Pancreas (tissue), 10 donors: ENCODE results near the gene FN1. TPM values are rescaled to one million over a fixed set of nuclear protein-coding genes. Genes with fewer than 3 reads are reported as not detected.

Source experiments
- ATAC-seq, 4 donors: fragments of 200-7000 bp; cut with Tn5 transposase; one replicate each; pipeline versions ENCODE4 v1.8.0 to v1.9.1; 2020; ENCODE audit warnings: mild to moderate bottlenecking in 4 of 4, moderate library complexity in 4 of 4
- DNase-seq, 6 donors: peaks; one replicate each; pipeline ENCODE4 v3.0.0-alpha.2; 2020
- FAIRE-seq: peaks from 2 replicates; lab custom pipeline; 2012; peaks lifted over from hg19 to GRCh38; lab: Jason Lieb, UNC
- H3K27ac ChIP-seq, 4 donors: fragments of 200-600 bp; sonication (generic); 1 replicate in 3 of 4; 2 replicates in 1 of 4; pipeline versions ENCODE4 v1.5.0 to v1.8.0; 2020
- H3K27me3 ChIP-seq, 4 donors: fragments of 200-600 bp; one replicate each; pipeline ENCODE4 v1.8.0; 2021
- H3K36me3 ChIP-seq, 3 donors: fragments of 200-600 bp; sonication (generic) in 1 of 3; one replicate each; pipeline versions ENCODE4 v1.5.0 to v1.8.0; 2020 to 2021
- H3K4me1 ChIP-seq, 3 donors: fragments of 200-600 bp; one replicate each; pipeline ENCODE4 v1.8.0; 2021
- H3K4me3 ChIP-seq, 4 donors: fragments of 200-600 bp; sonication (generic) in 2 of 4; one replicate each; pipeline versions ENCODE4 v1.5.0 to v1.8.0; 2020 to 2021
- H3K9me3 ChIP-seq, 4 donors: fragments of 200-600 bp; one replicate each; pipeline ENCODE4 v1.8.0; 2021
- CTCF ChIP-seq, 4 donors: fragments of 200-600 bp; sonication (generic) in 3 of 4; IDR thresholded peaks; one replicate each; pipeline versions ENCODE4 v1.5.0 to v1.8.0; 2021; ENCODE audit warnings: antibody characterized with exemption in 4 of 4
- WGBS, 2 donors: extraction: QIAGEN DNeasy Blood & Tissue Kit; methylation state at CpG; one replicate each; pipeline ENCODE4 v1.1.7; 2013; 5-methylcytosine and 5-hydroxymethylcytosine counted together
- intact Hi-C, 3 donors: fragments of 100-400 bp; cut with DNase I; formaldehyde crosslinking; loops; one replicate each; pipeline versions ENCODE4 v1.11.1 to v1.14.2; 2022
- polyA plus RNA-seq, 2 donors: library from polyadenylated mRNA; stranded (reverse); fragments of 200-250 nt; gene quantifications; one replicate each; pipeline ENCODE4 v1.2.3, GENCODE V29; 2013
- total RNA-seq, 6 donors: library from RNA; stranded (reverse); fragmentation: NEBNext Ultra II Directional in 4 of 6; extraction: Animal tissue kit (Norgen Biotek cat#: 25700) in 4 of 6; gene quantifications; one replicate each; pipeline versions ENCODE4 v1.2.1 to v1.2.4, GENCODE V29; 2021 to 2023
- donor health status: healthy with polysubstance abuse.
- donor health status: DM: no; HTN: no; CAD: no; lungs with moderate emphysema.
- donor health status: DM: no; HTN: no; CAD: no.
- donor health status: control.
- donor health status: control.
- donor health status: Bipolar disorder and iron deficiency.
- donor health status: DM: yes; HTN: yes; CAD: no.
- donor health status: DM: no; HTN: no; CAD: no.
- donor health status: DM: no; HTN: no; CAD: no.
- donor health status: DM: yes; HTN: yes; CAD: no.

Gene FN1
- total and polyA plus RNA-seq, 8 donors: 8.9 to 432 (median 18.6) TPM

GRCh38 chr2:215401896-215402379 lies 33.9 kb downstream of the FN1 start:
- TF ChIP-seq CTCF (IDR thresholded peaks at IDR 0.05): no peak
- no peaks in the 10 kb centered on the region for H3K9me3 ChIP-seq
- no peaks in the 10 kb centered on the region for H3K27me3 ChIP-seq
- H3K36me3 ChIP-seq: no peaks in the 10 kb centered on the region
- no peak for DNase-seq
- FAIRE-seq: no peak
- no peak overlapping the region for H3K4me3 ChIP-seq
- no peaks in the 10 kb centered on the region for H3K4me1 ChIP-seq
- no peak overlapping the region for H3K27ac ChIP-seq
- intact Hi-C loops: no loop called here
- peak in 1 of 4 donors; percentile 48 for ATAC-seq
- WGBS, 2 donors: 77 to 78% methylated on average over 3 of the region's 3 CpGs

GRCh38 chr2:215399067-215399716 lies 36.7 kb downstream of the FN1 start:
- H3K27me3 ChIP-seq: no peaks in the 10 kb centered on the region
- no peak for DNase-seq
- H3K9me3 ChIP-seq: no peaks in the 10 kb centered on the region
- ATAC-seq: no peak
- H3K4me1 ChIP-seq: no peaks in the 10 kb centered on the region
- no peak overlapping the region for H3K27ac ChIP-seq
- FAIRE-seq: no peak
- WGBS, 2 donors: 76 to 80% methylated on average over 3 of the region's 3 CpGs
- H3K4me3 ChIP-seq: no peak overlapping the region
- TF ChIP-seq CTCF (IDR thresholded peaks at IDR 0.05): no peak
- intact Hi-C loops: no loop called here
- H3K36me3 ChIP-seq: no peaks in the 10 kb centered on the region

- no peaks in the 10 kb centered on the region for H3K27me3 ChIP-seq
- no peak overlapping the region for H3K4me3 ChIP-seq
- 39% methylated on average over 9 of the region's 9 CpGs for WGBS, 2 donors
- peak in 1 of 4 donors; percentile 71 for ATAC-seq
- no peak for DNase-seq
- no peaks in the 10 kb centered on the region for H3K4me1 ChIP-seq
- H3K9me3 ChIP-seq: no peaks in the 10 kb centered on the region
- FAIRE-seq: no peak
- H3K36me3 ChIP-seq: no peaks in the 10 kb centered on the region
- no peak for TF ChIP-seq CTCF (IDR thresholded peaks at IDR 0.05)
- intact Hi-C loops: no loop called here
- no peak overlapping the region for H3K27ac ChIP-seq
Measured at GRCh38 chr2:215397632-215398341, 38.1 kb downstream of the FN1 start.

- DNase-seq (no peak), ATAC-seq (peak in 1 of 4 donors; percentile 53), FAIRE-seq (no peak)
- no peaks in the 10 kb centered on the region for H3K36me3 ChIP-seq
- no peak overlapping the region for H3K27ac ChIP-seq
- H3K27me3 ChIP-seq: no peaks in the 10 kb centered on the region
- no peak for TF ChIP-seq CTCF (IDR thresholded peaks at IDR 0.05)
- H3K4me3 ChIP-seq: no peak overlapping the region
- 79% methylated on average over 2 of the region's 2 CpGs for WGBS, 2 donors
- intact Hi-C loops: no loop called here
- no peaks in the 10 kb centered on the region for H3K9me3 ChIP-seq
- H3K4me1 ChIP-seq: no peaks in the 10 kb centered on the region
Measured at GRCh38 chr2:215396595-215397313, 39.1 kb downstream of the FN1 start.
